Bronchial epithelial cell (primary cell): ENCODE results near the gene TP53BP1. TPM values are rescaled to one million over a fixed set of nuclear protein-coding genes. Genes with fewer than 3 reads are reported as not detected.

ENCODE experiments used
- DNase-seq: peaks from one replicate; pipeline ENCODE4 v3.0.0-alpha.2; 2010; ENCODE audit warnings: low read depth
- FAIRE-seq: peaks from 2 replicates; lab custom pipeline; 2011; peaks lifted over from hg19 to GRCh38; lab: Jason Lieb, UNC
- H3K27me3 ChIP-seq: 2 replicates; pipeline ENCODE4 v1.5.1; 2011; ENCODE audit warnings: low read length; ENCODE audit not compliant: control insufficient read depth, insufficient read depth
- H3K36me3 ChIP-seq: 2 replicates; pipeline ENCODE4 v1.5.1; 2011; ENCODE audit warnings: low read length; ENCODE audit not compliant: control insufficient read depth, insufficient read depth
- H3K4me3 ChIP-seq: 2 replicates; pipeline ENCODE4 v1.5.1; 2011; ENCODE audit warnings: mild to moderate bottlenecking, low read depth, low read length, control low read depth
- CTCF ChIP-seq: IDR thresholded peaks from 2 replicates; pipeline ENCODE4 v1.5.1; 2011; ENCODE audit warnings: mild to moderate bottlenecking, moderate library complexity, low read length, control low read depth, inconsistent platforms; ENCODE audit not compliant: insufficient read depth, severe bottlenecking
- total RNA-seq: library from RNA; depleted of rRNA; stranded (reverse); fragments of >200 nt; gene quantifications from 2 replicates; pipeline ENCODE4 v1.2.1, GENCODE V29; 2014

The TP53BP1 gene
- total RNA-seq, 1 donor from 2014 or later, result 28.7 TPM

GRCh38 chr15:43489191-43489590 lies 3.8 kb downstream of the TP53BP1 start:
- no peak for DNase-seq
- FAIRE-seq, result no peak
- Histone ChIP-seq H3K4me3 (no peak overlapping the region), H3K36me3 (peaks cover 4% of the 10 kb centered on the region), H3K27me3 (no peaks in the 10 kb centered on the region)
- no peak for TF ChIP-seq CTCF

- DNase-seq (no peak), FAIRE-seq (no peak)
- H3K4me3 ChIP-seq, result no peak overlapping the region
- no peak for TF ChIP-seq CTCF
- H3K27me3 ChIP-seq, result no peaks in the 10 kb centered on the region
- H3K36me3 ChIP-seq, result peaks cover 4% of the 10 kb centered on the region
Observed at GRCh38 chr15:43488790-43489189, 4.2 kb downstream of the TP53BP1 start.

- Histone ChIP-seq H3K36me3 (peaks cover 4% of the 10 kb centered on the region), H3K27me3 (no peaks in the 10 kb centered on the region), H3K4me3 (no peak overlapping the region)
- FAIRE-seq, result no peak
- TF ChIP-seq CTCF, result no peak
- no peak for DNase-seq
Observed at GRCh38 chr15:43487271-43487895, 5.6 kb downstream of the TP53BP1 start.

- no peak for TF ChIP-seq CTCF
- Histone ChIP-seq H3K27me3 (no peaks in the 10 kb centered on the region), H3K36me3 (peaks cover 6% of the 10 kb centered on the region), H3K4me3 (no peak overlapping the region)
- DNase-seq, result no peak
- no peak for FAIRE-seq
Observed at GRCh38 chr15:43484455-43484854, 8.5 kb downstream of the TP53BP1 start.

- Histone ChIP-seq H3K36me3 (peaks cover 7% of the 10 kb centered on the region), H3K27me3 (no peaks in the 10 kb centered on the region), H3K4me3 (no peak overlapping the region)
- peak; percentile 15 for TF ChIP-seq CTCF
- no peak for DNase-seq
- FAIRE-seq, result no peak
Observed at GRCh38 chr15:43483297-43484128, 9.4 kb downstream of the TP53BP1 start.
